Transverse colon (tissue), 4 donors: ENCODE measurements around the gene VGF. TPM values are rescaled to one million over a fixed set of nuclear protein-coding genes. Genes with fewer than 3 reads are reported as not detected.
A peak's percentile ranks its signal among the peaks of the same experiment; 100 is the strongest.

Experiments used
- DNase-seq: peaks from one replicate; pipeline ENCODE4 v3.0.0-alpha.2; 2019
- H3K27ac ChIP-seq, 4 donors: fragments of 200-600 bp; sonication (generic); 2 replicates each; pipeline ENCODE4 v1.5.1; 2016 to 2018; ENCODE audit warnings: inconsistent platforms in 4 of 4
- H3K27me3 ChIP-seq: fragments of 200-600 bp; sonication (generic); 2 replicates; pipeline ENCODE4 v1.5.1; 2017; ENCODE audit warnings: inconsistent platforms
- H3K36me3 ChIP-seq, 4 donors: fragments of 200-600 bp; sonication (generic); 2 replicates each; pipeline ENCODE4 v1.5.1; 2017 to 2019; ENCODE audit warnings: inconsistent platforms in 4 of 4
- H3K4me1 ChIP-seq, 4 donors: fragments of 200-600 bp; sonication (generic); 2 replicates each; pipeline ENCODE4 v1.5.1; 2017 to 2020; ENCODE audit warnings: inconsistent platforms in 4 of 4
- H3K4me3 ChIP-seq, 4 donors: fragments of 200-600 bp; sonication (generic); 1 replicate in 1 of 4; 2 replicates in 3 of 4; pipeline versions ENCODE4 v1.5.1 to v1.6.1; 2017 to 2019; ENCODE audit warnings: inconsistent platforms in 4 of 4
- H3K9me3 ChIP-seq, 2 donors: fragments of 200-600 bp; sonication (generic); 2 replicates each; pipeline ENCODE4 v1.5.1; 2017 to 2019; ENCODE audit warnings: inconsistent platforms in 2 of 2
- EP300 ChIP-seq: sonication (generic); formaldehyde crosslinking; IDR thresholded peaks from one replicate; pipeline ENCODE4 v1.6.1; 2017; ENCODE audit warnings: antibody characterized with exemption, low read depth
- POLR2A ChIP-seq: fragments of 450-650 bp; IDR thresholded peaks from one replicate; pipeline ENCODE4 v1.6.1; 2016; ENCODE audit warnings: antibody characterized with exemption, mild to moderate bottlenecking, moderate library complexity
- POLR2AphosphoS5 ChIP-seq, 3 donors: sonication (generic); formaldehyde crosslinking; IDR thresholded peaks; one replicate each; pipeline ENCODE4 v1.6.1; 2016; ENCODE audit warnings: antibody characterized with exemption in 3 of 3
- WGBS, 2 donors: methylation state at CpG; one replicate each; pipeline ENCODE4 v1.1.5; 2018; ENCODE audit warnings: low coverage in 1 of 2; 5-methylcytosine and 5-hydroxymethylcytosine counted together
- in situ Hi-C, 4 donors: fragments of 200-750 bp; cut with MboI; loops; one replicate each; pipeline versions ENCODE4 v1.15.0 to v1.15.1; 2017; ENCODE audit warnings: low sequenced_read_pairs in 3 of 4, low pct_ligation_motif_present in 1 of 4, low pct_unique_long_range_greater_than_20kb in 1 of 4
- intact Hi-C: fragments of 100-400 bp; cut with DNase I; formaldehyde crosslinking; loops from one replicate; pipeline ENCODE4 v1.15.1; 2023; ENCODE audit warnings: low total_unique reads
- total RNA-seq, 4 donors: library from RNA; depleted of rRNA; stranded (reverse); fragments of >200 nt; gene quantifications; one replicate each; pipeline ENCODE4 v1.1.0, GENCODE V29; 2016
- TF ChIP-seq, protein P1 (sequence below), 5 experiments: fragments of 200-600 bp in 3 of 5; fragments of 450-650 bp in 2 of 5; sonication (generic) in 3 of 5; IDR thresholded peaks; 1 replicate in 2 of 5; 2 replicates in 3 of 5; pipeline ENCODE4 v1.5.1; 2016 to 2017; ENCODE audit warnings: antibody characterized with exemption in 5 of 5, inconsistent platforms in 3 of 5, mild to moderate bottlenecking in 2 of 5, moderate library complexity in 1 of 5

Gene VGF
- total RNA-seq, 4 donors from 2014 or later, result 0.95 TPM; not detected in 3

DNA sequence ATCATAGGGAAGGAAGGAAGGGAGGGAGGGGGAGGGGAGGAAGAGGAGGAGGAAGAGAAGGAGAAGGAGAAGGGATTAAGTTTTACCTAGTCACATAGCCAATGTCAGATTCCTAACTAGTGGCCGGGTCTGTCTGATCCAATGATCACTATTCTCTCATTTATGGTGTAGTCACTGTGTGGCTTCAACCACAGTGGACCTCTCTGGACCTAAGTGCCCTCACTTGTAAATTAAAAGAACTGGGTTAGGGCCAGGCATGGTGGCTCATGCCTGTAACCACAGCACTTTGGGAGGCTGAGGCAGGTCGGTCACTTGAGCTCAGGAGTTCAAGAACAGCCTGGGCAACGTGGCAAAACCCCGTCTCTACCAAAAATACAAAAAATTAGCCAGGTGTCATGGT is 45.1 kb downstream of the VGF start:
- no peaks in the 10 kb centered on the region for H3K9me3 ChIP-seq
- H3K36me3 ChIP-seq, result no peaks in the 10 kb centered on the region
- H3K4me3 ChIP-seq, result no peak overlapping the region
- TF ChIP-seq EP300, result no peak
- H3K4me1 ChIP-seq, result peaks cover 0 to 27% (median 10%) of the 10 kb centered on the region in 4 donors
- intact Hi-C loops (no loop called here), in situ Hi-C loops (no loop called here)
- DNase-seq, result no peak
- no peak overlapping the region for H3K27ac ChIP-seq
- no peaks in the 10 kb centered on the region for H3K27me3 ChIP-seq
- 67 to 75% methylated on average over 1 to 4 of the region's 4 CpGs for WGBS, 2 donors

DNA sequence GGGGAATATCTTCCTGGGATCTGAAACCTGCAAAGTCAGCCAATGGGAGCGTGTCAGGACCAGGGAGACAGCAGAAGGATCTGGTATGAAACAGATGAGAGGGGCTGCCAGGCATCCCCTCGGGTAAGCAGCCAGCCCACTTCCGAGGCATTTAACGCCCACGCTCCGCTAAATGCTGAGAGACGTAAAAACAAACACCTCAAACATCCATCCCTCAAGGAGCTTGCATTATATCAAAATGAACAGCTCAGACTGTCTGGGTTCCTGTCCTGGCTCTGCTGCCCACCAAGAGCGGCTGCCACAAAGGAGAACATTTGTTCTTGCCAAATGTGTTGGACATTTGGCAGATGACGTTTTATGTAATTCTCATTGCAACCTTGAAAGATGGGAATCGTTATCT is 45.5 kb downstream of the VGF start:
- Histone ChIP-seq H3K27ac (no peak overlapping the region), H3K27me3 (no peaks in the 10 kb centered on the region), H3K9me3 (no peaks in the 10 kb centered on the region), H3K4me3 (no peak overlapping the region), H3K4me1 (peaks cover 0 to 23% (median 8%) of the 10 kb centered on the region in 4 donors), H3K36me3 (no peaks in the 10 kb centered on the region)
- DNase-seq, result no peak
- in situ Hi-C loops, result no loop called here
- intact Hi-C loops, result no loop called here
- WGBS, 2 donors, result 70 to 74% methylated on average over 3 to 10 of the region's 10 CpGs
- TF ChIP-seq, protein P1, sequence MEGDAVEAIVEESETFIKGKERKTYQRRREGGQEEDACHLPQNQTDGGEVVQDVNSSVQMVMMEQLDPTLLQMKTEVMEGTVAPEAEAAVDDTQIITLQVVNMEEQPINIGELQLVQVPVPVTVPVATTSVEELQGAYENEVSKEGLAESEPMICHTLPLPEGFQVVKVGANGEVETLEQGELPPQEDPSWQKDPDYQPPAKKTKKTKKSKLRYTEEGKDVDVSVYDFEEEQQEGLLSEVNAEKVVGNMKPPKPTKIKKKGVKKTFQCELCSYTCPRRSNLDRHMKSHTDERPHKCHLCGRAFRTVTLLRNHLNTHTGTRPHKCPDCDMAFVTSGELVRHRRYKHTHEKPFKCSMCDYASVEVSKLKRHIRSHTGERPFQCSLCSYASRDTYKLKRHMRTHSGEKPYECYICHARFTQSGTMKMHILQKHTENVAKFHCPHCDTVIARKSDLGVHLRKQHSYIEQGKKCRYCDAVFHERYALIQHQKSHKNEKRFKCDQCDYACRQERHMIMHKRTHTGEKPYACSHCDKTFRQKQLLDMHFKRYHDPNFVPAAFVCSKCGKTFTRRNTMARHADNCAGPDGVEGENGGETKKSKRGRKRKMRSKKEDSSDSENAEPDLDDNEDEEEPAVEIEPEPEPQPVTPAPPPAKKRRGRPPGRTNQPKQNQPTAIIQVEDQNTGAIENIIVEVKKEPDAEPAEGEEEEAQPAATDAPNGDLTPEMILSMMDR (IDR thresholded peaks at IDR 0.05), result no peak

DNA sequence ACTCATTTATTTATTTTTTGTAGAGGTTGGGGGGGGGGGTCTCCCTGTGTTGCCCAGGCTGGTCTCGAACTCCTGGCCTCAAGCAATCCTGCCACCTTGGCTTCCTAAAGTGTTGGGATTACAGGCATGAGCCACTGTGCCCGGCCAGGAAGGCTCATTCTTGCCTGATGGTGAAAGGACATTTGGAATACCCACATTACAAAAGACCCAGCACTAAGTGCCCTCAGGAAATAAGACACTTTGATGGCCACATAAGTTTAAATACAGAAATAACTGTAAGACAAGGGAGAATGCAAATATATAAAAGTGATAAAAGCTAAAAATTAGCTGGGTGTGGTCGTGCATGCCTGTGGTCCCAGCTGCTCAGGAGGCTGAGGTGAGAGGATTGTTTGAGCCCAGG is 46.5 kb downstream of the VGF start:
- 71 to 75% methylated on average over 1 to 3 of the region's 3 CpGs for WGBS, 2 donors
- in situ Hi-C loops, result no loop called here

DNA sequence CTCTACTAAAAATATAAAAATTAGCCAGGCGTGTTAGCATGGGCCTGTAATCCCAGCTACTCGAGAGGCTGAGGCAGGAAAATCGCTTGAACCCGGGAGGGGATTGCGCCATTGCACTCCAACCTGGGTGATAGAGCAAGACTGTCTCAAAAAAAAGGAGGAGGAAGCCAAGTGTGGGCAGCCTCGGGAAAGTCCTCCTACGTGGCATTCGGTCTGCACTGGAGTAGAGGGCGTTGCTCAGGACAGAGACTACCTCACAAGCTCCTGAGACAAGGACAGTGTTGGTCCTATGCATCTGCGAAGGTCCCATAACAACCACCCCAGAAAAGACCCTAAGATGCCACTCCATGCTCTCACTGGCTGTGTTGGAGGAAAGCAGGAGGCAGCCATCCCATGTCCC is 48.5 kb downstream of the VGF start:
- no peak for TF ChIP-seq POLR2AphosphoS5 (IDR thresholded peaks at IDR 0.05)
- TF ChIP-seq EP300, result no peak
- no peak for TF ChIP-seq POLR2A
- TF ChIP-seq, protein P1 (IDR thresholded peaks at IDR 0.05), result no peak
- Histone ChIP-seq H3K4me1 (peaks cover 0 to 6% (median 3%) of the 10 kb centered on the region in 4 donors), H3K4me3 (no peak overlapping the region), H3K27me3 (no peaks in the 10 kb centered on the region), H3K9me3 (no peaks in the 10 kb centered on the region), H3K27ac (peak overlapping the region in 1 of 4 donors; percentile 21), H3K36me3 (no peaks in the 10 kb centered on the region)
- no peak for DNase-seq
- in situ Hi-C loops, result no loop called here
- 79% methylated on average over 10 of the region's 10 CpGs; no CpG with 5 or more reads in 1 of the 2 donors for whole genome bisulfite sequencing, 2 donors
- intact Hi-C loops, result no loop called here

More for the DNA sequence above, 46.5 kb downstream of the VGF start:
- DNase-seq, result no peak
- Histone ChIP-seq H3K36me3 (no peaks in the 10 kb centered on the region), H3K27me3 (no peaks in the 10 kb centered on the region), H3K27ac (no peak overlapping the region), H3K4me1 (peaks cover 0 to 20% (median 7%) of the 10 kb centered on the region in 4 donors), H3K9me3 (no peaks in the 10 kb centered on the region), H3K4me3 (no peak overlapping the region)
- TF ChIP-seq POLR2AphosphoS5 (IDR thresholded peaks at IDR 0.05) (no peak), POLR2A (no peak), EP300 (no peak)
- TF ChIP-seq, protein P1 (IDR thresholded peaks at IDR 0.05), result no peak
- intact Hi-C loops, result no loop called here

DNA sequence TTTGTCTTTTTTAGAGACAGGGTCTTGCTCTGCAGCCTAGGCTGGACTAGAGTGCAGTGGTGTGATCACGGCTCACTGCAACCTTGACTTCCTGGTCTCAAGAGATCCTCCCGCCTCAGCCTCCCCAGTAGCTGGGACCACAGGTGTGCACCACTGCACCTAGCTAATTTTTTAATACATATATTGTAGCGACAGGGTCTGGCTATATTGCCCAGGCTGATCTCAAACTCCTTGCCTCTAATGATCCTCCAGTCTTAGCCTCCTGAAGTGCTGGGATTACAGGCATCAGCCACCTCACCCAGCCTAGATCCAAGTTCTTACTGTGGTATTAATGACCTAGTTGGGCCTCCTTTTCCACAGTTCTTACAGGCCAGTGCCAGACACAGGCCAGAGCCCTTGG is 50.2 kb downstream of the VGF start:
- WGBS, 2 donors, result 82% methylated on average over 3 of the region's 3 CpGs; no CpG with 5 or more reads in 1 of the 2 donors
- H3K27ac ChIP-seq, result no peak overlapping the region
- in situ Hi-C loops, result no loop called here

More for the DNA sequence above, 50.2 kb downstream of the VGF start:
- H3K27me3 ChIP-seq, result no peaks in the 10 kb centered on the region
- H3K9me3 ChIP-seq, result no peaks in the 10 kb centered on the region
- no peaks in the 10 kb centered on the region for H3K4me1 ChIP-seq
- no peaks in the 10 kb centered on the region for H3K36me3 ChIP-seq
- intact Hi-C loops, result no loop called here
- TF ChIP-seq POLR2A, result no peak
- no peak overlapping the region for H3K4me3 ChIP-seq
- no peak for DNase-seq
